HCT116 (cell line): Measurements from ENCODE around the gene KICS2. TPM values are rescaled to one million over a fixed set of nuclear protein-coding genes. Genes with fewer than 3 reads are reported as not detected.
"Not testable (repeated sequence)": the region's sequence is repeated elsewhere in the genome, so short reads cannot be mapped to it uniquely, and the experiment has no call there.

Experiments
- ATAC-seq: fragments of 200-7000 bp; cut with Tn5 transposase; 2 replicates; pipeline ENCODE4 v1.9.1; 2020; ENCODE audit warnings: mild to moderate bottlenecking, moderate library complexity
- BruUV-seq: library from RNA; stranded (reverse); fragments of 400-500 nt; replicated peaks from 2 replicates; lab custom pipeline; 2021; lab: Mats Ljungman, UMichigan
- CTCF ChIA-PET: fragments of 300-600 bp; sonication (Branson Sonifier 250); formaldehyde crosslinking; loops from one replicate; lab custom pipeline; 2021; ENCODE audit warnings: antibody characterized with exemption; lab: Charles Lee
- POLR2A ChIA-PET: fragments of 300-600, 350-600 bp; sonication (Branson Sonifier 250); formaldehyde crosslinking; loops from one replicate; lab custom pipeline; 2021; ENCODE audit warnings: antibody characterized with exemption; lab: Charles Lee
- RAD21 ChIA-PET, 2 experiments: fragments of 300-600 bp; sonication (Branson Sonifier 250); formaldehyde crosslinking; loops; one replicate each; lab custom pipeline; 2023; ENCODE audit warnings: low total read pairs in 2 of 2; ENCODE audit not compliant: uncharacterized antibody in 2 of 2, unreplicated experiment in 2 of 2, low non-redundant PET in 1 of 2; lab: Charles Lee
- DNase-seq: peaks from one replicate; pipeline ENCODE4 v3.0.0-alpha.2; 2010; ENCODE audit warnings: low read depth, low spot score
- H2AFZ ChIP-seq: fragments of 200-600 bp; shearing (Covaris generic), sonication (generic); 2 replicates; pipeline ENCODE4 v1.6.1; 2017; ENCODE audit warnings: low read depth, mixed run types, mixed read lengths, antibody characterized with exemption, low read length; ENCODE audit not compliant: poor library complexity, severe bottlenecking
- H3K27ac ChIP-seq: 2 replicates; pipeline ENCODE4 v1.5.1; 2012; ENCODE audit warnings: low read depth, low read length
- H3K27me3 ChIP-seq: fragments of 200-600 bp; sonication (generic); 2 replicates; pipeline ENCODE4 v1.6.1; 2016; ENCODE audit warnings: mixed run types, low read length, mixed read lengths; ENCODE audit not compliant: insufficient read depth
- H3K36me3 ChIP-seq, 2 experiments: fragments of 200-500 bp in 1 of 2; fragments of 200-600 bp in 1 of 2; sonication (Bioruptor generic) in 1 of 2; sonication (generic) in 1 of 2; 2 replicates each; pipeline versions ENCODE4 v1.5.1 to v1.6.1; 2014 to 2016; ENCODE audit warnings: low read length in 2 of 2, inconsistent platforms in 1 of 2, mixed read lengths in 1 of 2, mixed run types in 1 of 2; ENCODE audit not compliant: insufficient read depth in 2 of 2, control insufficient read depth in 1 of 2
- H3K4me1 ChIP-seq, 2 experiments: fragments of 200-600 bp in 1 of 2; sonication (generic) in 1 of 2; 2 replicates each; pipeline versions ENCODE4 v1.5.1 to v1.6.1; 2012 to 2017; ENCODE audit warnings: low read length in 2 of 2, inconsistent platforms in 1 of 2, mild to moderate bottlenecking in 1 of 2, mixed read lengths in 1 of 2, mixed run types in 1 of 2, moderate library complexity in 1 of 2; ENCODE audit not compliant: insufficient read depth in 2 of 2, control insufficient read depth in 1 of 2
- H3K4me2 ChIP-seq: fragments of 200-600 bp; sonication (generic); 2 replicates; pipeline ENCODE4 v1.6.1; 2017; ENCODE audit warnings: mixed run types, low read length, mixed read lengths
- H3K4me3 ChIP-seq, 2 experiments: fragments of 200-600 bp in 1 of 2; sonication (generic) in 1 of 2; replicated peaks in 1 of 2; 2 replicates each; pipeline ENCODE4 v1.5.1; 2011 to 2016; ENCODE audit warnings: low read length in 2 of 2, control low read depth in 1 of 2, low read depth in 1 of 2, mild to moderate bottlenecking in 1 of 2, mixed read lengths in 1 of 2, mixed run types in 1 of 2
- H3K79me2 ChIP-seq: fragments of 200-600 bp; sonication (generic); 2 replicates; pipeline ENCODE4 v1.6.1; 2017; ENCODE audit warnings: mild to moderate bottlenecking, mixed run types, low read length, moderate library complexity, mixed read lengths; ENCODE audit not compliant: insufficient read depth
- H3K9ac ChIP-seq: fragments of 200-600 bp; sonication (generic); 2 replicates; pipeline ENCODE4 v1.6.1; 2016; ENCODE audit warnings: low read length, mixed read lengths
- H3K9me2 ChIP-seq: fragments of 200-600 bp; sonication (generic), shearing (Covaris generic); 2 replicates; pipeline ENCODE4 v1.6.1; 2017; ENCODE audit warnings: mixed run types, mild to moderate bottlenecking, moderate library complexity; ENCODE audit not compliant: insufficient read depth
- H3K9me3 ChIP-seq, 2 experiments: fragments of 200-500 bp in 1 of 2; fragments of 200-600 bp in 1 of 2; sonication (Bioruptor generic) in 1 of 2; sonication (generic) in 1 of 2; 2 replicates each; pipeline ENCODE4 v1.6.1; 2014 to 2017; ENCODE audit warnings: low read length in 2 of 2, mixed read lengths in 2 of 2, inconsistent platforms in 1 of 2, low read depth in 1 of 2, mild to moderate bottlenecking in 1 of 2, mixed run types in 1 of 2, moderate library complexity in 1 of 2; ENCODE audit not compliant: control insufficient read depth in 1 of 2, insufficient read depth in 1 of 2
- H4K20me1 ChIP-seq: fragments of 200-600 bp; sonication (generic), shearing (Covaris generic); 2 replicates; pipeline ENCODE4 v1.6.1; 2017; ENCODE audit warnings: mixed run types, mild to moderate bottlenecking, moderate library complexity; ENCODE audit not compliant: insufficient read depth
- EZH2 ChIP-seq: fragments of 200-600 bp; sonication (generic); IDR thresholded peaks from 2 replicates; pipeline ENCODE4 v1.6.1; 2017; ENCODE audit warnings: antibody characterized with exemption, mixed run types
- EZH2phosphoT487 ChIP-seq: fragments of 200-600 bp; IDR thresholded peaks from 2 replicates; pipeline ENCODE4 v1.6.1; 2018; ENCODE audit warnings: antibody characterized with exemption, borderline replicate concordance
- JUND ChIP-seq: IDR thresholded peaks from 2 replicates; pipeline ENCODE4 v1.6.1; 2012
- POLR2A ChIP-seq: IDR thresholded peaks from 2 replicates; pipeline ENCODE4 v1.7.0; 2011; ENCODE audit warnings: borderline replicate concordance; ENCODE audit not compliant: insufficient read depth, insufficient read length; ENCODE audit errors: extremely low read depth
- RAD21 ChIP-seq: IDR thresholded peaks from 2 replicates; pipeline ENCODE4 v1.6.1; 2012; ENCODE audit warnings: low read depth, mild to moderate bottlenecking
- ZFX ChIP-seq: fragments of 450-650 bp; IDR thresholded peaks from 2 replicates; pipeline ENCODE4 v1.6.1; 2017
- ZNF274 ChIP-seq: fragments of 200-500 bp; sonication (Bioruptor generic); IDR thresholded peaks from 2 replicates; pipeline ENCODE4 v1.6.1; 2014; ENCODE audit warnings: mild to moderate bottlenecking, low read depth, low read length, inconsistent platforms
- intact Hi-C: fragments of 100-400 bp; cut with micrococcal nuclease; formaldehyde crosslinking; loops from 2 replicates; pipeline ENCODE4 v1.10.0; 2022
- total RNA-seq: library from RNA; stranded (reverse); gene quantifications from one replicate; pipeline ENCODE4 v1.2.1, GENCODE V29; 2021; ENCODE audit not compliant: unreplicated experiment
- TF ChIP-seq, protein P1 (sequence below): IDR thresholded peaks from 2 replicates; pipeline ENCODE4 v1.6.1; 2012
- TF ChIP-seq, protein P2 (sequence below): IDR thresholded peaks from 2 replicates; pipeline ENCODE4 v1.6.1; 2012
- TF ChIP-seq, protein P3 (sequence below): IDR thresholded peaks from 2 replicates; pipeline ENCODE4 v1.6.1; 2011; ENCODE audit warnings: mild to moderate bottlenecking, low read length, moderate library complexity; ENCODE audit not compliant: insufficient replicate concordance; ENCODE audit errors: extremely low read depth

Gene KICS2
- total RNA-seq, 1 experiment from 2014 or later = 18.1 TPM

DNA sequence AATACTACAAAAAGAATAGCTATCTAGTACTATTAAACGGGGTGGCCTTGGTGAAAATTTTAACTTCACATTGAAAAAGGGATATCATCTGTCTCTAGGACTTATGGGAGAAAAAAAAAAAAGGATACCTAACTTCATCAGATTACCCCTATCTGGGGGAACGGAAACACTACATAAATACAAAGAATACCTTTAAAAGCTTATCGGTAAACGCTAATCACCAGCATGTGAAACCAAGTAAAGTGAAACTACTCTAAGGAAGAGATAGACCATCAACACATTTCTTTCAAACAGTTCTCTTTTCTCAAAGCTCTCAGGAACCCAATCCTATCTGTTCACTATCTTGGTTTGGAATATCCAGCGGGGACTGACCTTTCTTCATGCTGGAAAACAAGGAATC is 3.5 kb downstream of the KICS2 start:
- Histone ChIP-seq H3K4me3 (no peak overlapping the region), H3K4me2 (no peak overlapping the region), H3K9me2 (no peaks in the 10 kb centered on the region), H2AFZ (no peak overlapping the region), H3K4me1 (peaks cover 0 to 15% of the 10 kb centered on the region in 2 experiments; a peak in 2 of 4 replicates)
- BruUV-seq = no TSS peak
- no peak for DNase-seq
- intact Hi-C loops = no loop called here
- no peak for TF ChIP-seq EZH2phosphoT487
- TF ChIP-seq ZFX = no peak
- TF ChIP-seq, protein P1, sequence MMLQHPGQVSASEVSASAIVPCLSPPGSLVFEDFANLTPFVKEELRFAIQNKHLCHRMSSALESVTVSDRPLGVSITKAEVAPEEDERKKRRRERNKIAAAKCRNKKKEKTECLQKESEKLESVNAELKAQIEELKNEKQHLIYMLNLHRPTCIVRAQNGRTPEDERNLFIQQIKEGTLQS = no peak
- no peak for TF ChIP-seq POLR2A
- TF ChIP-seq EZH2 = no peak
- TF ChIP-seq JUND = no peak
- TF ChIP-seq, protein P2, sequence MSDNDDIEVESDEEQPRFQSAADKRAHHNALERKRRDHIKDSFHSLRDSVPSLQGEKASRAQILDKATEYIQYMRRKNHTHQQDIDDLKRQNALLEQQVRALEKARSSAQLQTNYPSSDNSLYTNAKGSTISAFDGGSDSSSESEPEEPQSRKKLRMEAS = no peak
- no peak for TF ChIP-seq ZNF274
- TF ChIP-seq, protein P3, sequence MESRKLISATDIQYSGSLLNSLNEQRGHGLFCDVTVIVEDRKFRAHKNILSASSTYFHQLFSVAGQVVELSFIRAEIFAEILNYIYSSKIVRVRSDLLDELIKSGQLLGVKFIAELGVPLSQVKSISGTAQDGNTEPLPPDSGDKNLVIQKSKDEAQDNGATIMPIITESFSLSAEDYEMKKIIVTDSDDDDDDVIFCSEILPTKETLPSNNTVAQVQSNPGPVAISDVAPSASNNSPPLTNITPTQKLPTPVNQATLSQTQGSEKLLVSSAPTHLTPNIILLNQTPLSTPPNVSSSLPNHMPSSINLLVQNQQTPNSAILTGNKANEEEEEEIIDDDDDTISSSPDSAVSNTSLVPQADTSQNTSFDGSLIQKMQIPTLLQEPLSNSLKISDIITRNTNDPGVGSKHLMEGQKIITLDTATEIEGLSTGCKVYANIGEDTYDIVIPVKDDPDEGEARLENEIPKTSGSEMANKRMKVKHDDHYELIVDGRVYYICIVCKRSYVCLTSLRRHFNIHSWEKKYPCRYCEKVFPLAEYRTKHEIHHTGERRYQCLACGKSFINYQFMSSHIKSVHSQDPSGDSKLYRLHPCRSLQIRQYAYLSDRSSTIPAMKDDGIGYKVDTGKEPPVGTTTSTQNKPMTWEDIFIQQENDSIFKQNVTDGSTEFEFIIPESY = no peak
- no peak for TF ChIP-seq RAD21
- TF ChIP-seq, all 23 proteins: peak for 0
- POLR2A ChIA-PET = no interaction called here
- no peaks in the 10 kb centered on the region for H3K27me3 ChIP-seq
- no peak for ATAC-seq
- H3K79me2 ChIP-seq = peaks cover 25% of the 10 kb centered on the region
- H3K9ac ChIP-seq = no peak overlapping the region
- H4K20me1 ChIP-seq = no peaks in the 10 kb centered on the region
- no peak overlapping the region for H3K27ac ChIP-seq
- H3K36me3 ChIP-seq = no peaks in the 10 kb centered on the region; a peak in 1 of 4 replicates
- H3K9me3 ChIP-seq = no peaks in the 10 kb centered on the region
- CTCF ChIA-PET = no interaction called here
- RAD21 ChIA-PET = no interaction called here

DNA sequence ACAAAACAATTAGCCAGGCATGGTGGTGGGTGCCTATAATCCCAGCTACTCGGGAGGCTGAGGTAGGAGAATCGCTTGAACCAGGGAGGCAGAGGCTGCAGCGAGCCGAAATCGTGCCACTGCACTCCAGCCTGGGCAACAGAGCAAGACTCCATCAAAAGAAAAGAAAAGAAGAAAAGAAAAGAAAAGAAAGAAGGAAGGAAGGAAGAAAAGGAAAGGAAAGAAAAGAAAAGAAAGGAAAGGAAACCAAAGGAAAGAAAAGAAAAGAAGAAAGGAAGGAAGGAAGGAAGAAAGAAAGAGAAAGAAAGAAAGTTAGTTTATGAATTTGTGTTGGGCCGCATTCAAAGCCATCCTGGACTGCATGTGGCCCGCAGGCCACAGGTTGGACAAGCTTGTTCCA is 4.5 kb downstream of the KICS2 start:
- H3K79me2 ChIP-seq = peaks cover 25% of the 10 kb centered on the region
- H3K27me3 ChIP-seq, BruUV-seq, DNase-seq, H3K9me3 ChIP-seq, H3K9me2 ChIP-seq, H3K36me3 ChIP-seq, intact Hi-C loops, POLR2A ChIA-PET, CTCF ChIA-PET, H3K4me2 ChIP-seq, H3K27ac ChIP-seq, H4K20me1 ChIP-seq, H3K9ac ChIP-seq, H3K4me3 ChIP-seq, H2AFZ ChIP-seq, RAD21 ChIA-PET, ATAC-seq: not testable (repeated sequence)
- peaks cover 0 to 14% of the 10 kb centered on the region in 2 experiments; a peak in 2 of 4 replicates for H3K4me1 ChIP-seq
